ENCODE measurements around the gene DNMT3A.

DNA sequence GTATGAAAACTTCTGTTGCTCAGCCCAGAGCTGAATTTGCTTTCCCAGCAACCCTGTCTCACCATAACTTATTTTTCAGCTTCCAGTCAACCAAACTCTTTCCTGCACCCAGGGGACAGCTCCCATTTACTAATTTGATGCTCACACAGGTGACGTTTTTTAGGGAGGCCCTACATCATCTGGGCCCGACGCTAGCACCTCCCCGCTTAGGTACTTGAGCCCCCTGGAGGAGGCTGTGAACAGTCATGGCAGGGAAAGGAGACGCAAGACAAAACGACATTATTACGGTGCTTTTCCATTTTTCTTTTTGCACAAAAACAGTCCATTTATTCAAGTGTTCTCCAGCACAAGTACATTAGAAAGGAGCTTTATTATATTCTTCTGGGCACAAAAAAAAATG lies 114.1 kb downstream of the DNMT3A start:
- TF ChIP-seq, protein P1, sequence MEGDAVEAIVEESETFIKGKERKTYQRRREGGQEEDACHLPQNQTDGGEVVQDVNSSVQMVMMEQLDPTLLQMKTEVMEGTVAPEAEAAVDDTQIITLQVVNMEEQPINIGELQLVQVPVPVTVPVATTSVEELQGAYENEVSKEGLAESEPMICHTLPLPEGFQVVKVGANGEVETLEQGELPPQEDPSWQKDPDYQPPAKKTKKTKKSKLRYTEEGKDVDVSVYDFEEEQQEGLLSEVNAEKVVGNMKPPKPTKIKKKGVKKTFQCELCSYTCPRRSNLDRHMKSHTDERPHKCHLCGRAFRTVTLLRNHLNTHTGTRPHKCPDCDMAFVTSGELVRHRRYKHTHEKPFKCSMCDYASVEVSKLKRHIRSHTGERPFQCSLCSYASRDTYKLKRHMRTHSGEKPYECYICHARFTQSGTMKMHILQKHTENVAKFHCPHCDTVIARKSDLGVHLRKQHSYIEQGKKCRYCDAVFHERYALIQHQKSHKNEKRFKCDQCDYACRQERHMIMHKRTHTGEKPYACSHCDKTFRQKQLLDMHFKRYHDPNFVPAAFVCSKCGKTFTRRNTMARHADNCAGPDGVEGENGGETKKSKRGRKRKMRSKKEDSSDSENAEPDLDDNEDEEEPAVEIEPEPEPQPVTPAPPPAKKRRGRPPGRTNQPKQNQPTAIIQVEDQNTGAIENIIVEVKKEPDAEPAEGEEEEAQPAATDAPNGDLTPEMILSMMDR (conservative IDR thresholded peaks at IDR 0.05; ENCODE audit: low read depth, low read length) = no peak
- no peak for TF ChIP-seq EZH2phosphoT487 (IDR thresholded peaks at IDR 0.05; ENCODE audit: borderline replicate concordance, low read length)

Measured in PC-3 (cell line).